Naive B cell (primary cell): Measurements from ENCODE around the gene SLC25A12. TPM values are rescaled to one million over a fixed set of nuclear protein-coding genes. Genes with fewer than 3 reads are reported as not detected.

ENCODE experiments used
- ATAC-seq, 2 donors: fragments of 150-1000 bp; cut with Tn5 transposase; 2 replicates each; pipeline ENCODE4 v1.10.0; 2021; ENCODE audit warnings: low read depth in 2 of 2, mild to moderate bottlenecking in 2 of 2, moderate library complexity in 2 of 2
- DNase-seq: peaks from one replicate; pipeline ENCODE4 v3.0.0; 2022
- H3K27ac Mint-ChIP-seq, 6 donors: one replicate each; pipeline ENCODE4 v1.8.0; 2020 to 2022; ENCODE audit warnings: mild to moderate bottlenecking in 6 of 6, mixed read lengths in 6 of 6, moderate library complexity in 5 of 6, inconsistent platforms in 2 of 6
- H3K27me3 Mint-ChIP-seq, 3 donors: one replicate each; pipeline ENCODE4 v1.8.0; 2021 to 2022; ENCODE audit warnings: mixed read lengths in 3 of 3, mild to moderate bottlenecking in 1 of 3
- H3K36me3 Mint-ChIP-seq, 2 donors: one replicate each; pipeline ENCODE4 v1.8.0; 2020 to 2022; ENCODE audit warnings: mixed read lengths in 2 of 2, inconsistent platforms in 1 of 2, mild to moderate bottlenecking in 1 of 2
- H3K4me1 Mint-ChIP-seq, 3 donors: one replicate each; pipeline ENCODE4 v1.8.0; 2020 to 2022; ENCODE audit warnings: mixed read lengths in 3 of 3, inconsistent platforms in 1 of 3, mild to moderate bottlenecking in 1 of 3, moderate library complexity in 1 of 3
- H3K4me3 Mint-ChIP-seq, 8 donors: one replicate each; pipeline ENCODE4 v1.8.0; 2020 to 2022; ENCODE audit warnings: mild to moderate bottlenecking in 8 of 8, mixed read lengths in 8 of 8, moderate library complexity in 8 of 8, inconsistent platforms in 2 of 8
- H3K9me3 Mint-ChIP-seq, 7 donors: one replicate each; pipeline ENCODE4 v1.8.0; 2020 to 2022; ENCODE audit warnings: mixed read lengths in 7 of 7, mild to moderate bottlenecking in 5 of 7, inconsistent platforms in 2 of 7, moderate library complexity in 1 of 7
- polyA plus RNA-seq, 6 donors: library from polyadenylated mRNA; unstranded; fragments of 300-500 nt; fragmentation: Illumina TruSeq; gene quantifications; one replicate each; pipeline ENCODE4 v1.2.3, GENCODE V29; 2021; ENCODE audit warnings: low read depth in 6 of 6

Gene SLC25A12
- polyA plus RNA-seq, 6 donors from 2014 or later: 2.2 to 12.7 (median 10.0) TPM

DNA sequence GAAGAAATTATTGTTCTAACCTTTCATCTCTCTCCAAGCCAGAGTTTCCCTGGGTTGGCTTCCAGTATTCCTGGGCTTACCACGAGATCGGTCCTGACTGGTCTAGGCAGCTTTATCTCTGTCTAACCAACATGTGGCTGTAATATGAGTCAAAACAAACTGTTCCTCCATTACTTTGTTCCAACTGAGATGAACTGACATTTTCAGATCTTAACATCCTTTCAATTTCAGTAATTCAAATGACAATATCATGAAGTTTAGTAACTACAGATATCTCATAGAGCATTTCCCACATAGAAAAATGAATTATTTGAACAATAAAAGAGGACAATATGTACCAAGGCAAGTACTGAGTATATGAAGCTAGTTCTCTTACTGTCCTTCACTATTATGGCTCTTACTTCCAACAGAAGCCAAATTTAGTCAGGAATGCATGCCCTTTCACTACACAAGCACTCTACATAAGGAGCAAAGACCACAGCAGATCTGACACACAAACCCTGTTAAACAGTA lies 15.5 kb downstream of the SLC25A12 start:
- Mint-ChIP-seq H3K36me3 (peaks cover 8 to 11% of the 10 kb centered on the region in 2 donors), H3K4me1 (peaks cover 4 to 17% (median 7%) of the 10 kb centered on the region in 3 donors), H3K27ac (no peak overlapping the region), H3K4me3 (no peak overlapping the region), H3K9me3 (peaks cover 0 to 10% (median 0%) of the 10 kb centered on the region in 7 donors), H3K27me3 (no peaks in the 10 kb centered on the region)
- DNase-seq (no peak), ATAC-seq (no peak)

DNA sequence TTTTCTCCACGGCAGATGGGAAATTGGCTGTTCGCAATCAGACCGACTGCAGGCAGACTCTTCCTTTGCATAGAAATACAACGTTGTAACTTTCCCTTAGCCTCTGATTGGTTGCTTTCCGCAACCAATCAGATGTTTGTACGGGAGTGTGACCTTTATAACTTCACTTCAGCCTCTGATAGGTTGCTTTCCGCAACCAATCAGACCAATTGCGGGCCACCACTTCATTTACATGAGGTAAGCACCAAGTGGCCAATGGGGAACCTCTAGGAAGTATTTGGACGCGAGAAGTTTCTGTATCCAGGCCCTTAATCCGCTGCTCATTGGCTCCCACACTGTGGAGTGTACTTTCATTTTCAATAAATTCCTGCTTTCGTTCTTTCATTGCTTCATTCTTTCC lies 19.1 kb downstream of the SLC25A12 start:
- peaks cover 20 to 28% of the 10 kb centered on the region in 2 donors for H3K36me3 Mint-ChIP-seq
- peaks cover 8 to 16% (median 9%) of the 10 kb centered on the region in 3 donors for H3K4me1 Mint-ChIP-seq
- H3K9me3 Mint-ChIP-seq: peaks cover 0 to 10% (median 0%) of the 10 kb centered on the region in 7 donors
- no peak overlapping the region for H3K27ac Mint-ChIP-seq
- no peaks in the 10 kb centered on the region for H3K27me3 Mint-ChIP-seq
- DNase-seq: no peak
- H3K4me3 Mint-ChIP-seq: peak overlapping the region in 1 of 8 donors; percentile 1
- ATAC-seq: no peak

DNA sequence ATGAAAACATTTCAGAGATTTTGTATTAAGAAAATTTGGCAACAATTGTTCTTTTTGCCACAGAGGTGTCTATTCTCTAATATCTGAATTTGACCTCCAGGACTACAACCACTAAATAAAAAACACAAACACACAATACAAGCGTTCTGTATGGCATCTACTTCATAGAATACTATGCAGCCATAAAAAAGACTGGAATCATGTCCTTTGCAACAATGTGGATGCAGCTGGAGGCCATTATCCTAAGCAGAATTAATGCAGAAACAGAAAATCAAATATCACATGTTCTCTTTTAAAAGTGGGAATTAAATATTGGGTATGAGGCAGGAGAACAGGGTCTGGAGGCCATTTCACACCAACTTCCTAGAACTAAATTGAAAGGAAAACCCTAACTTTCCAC lies 19.5 kb downstream of the SLC25A12 start:
- no peak for ATAC-seq
- H3K36me3 Mint-ChIP-seq: peaks cover 20 to 28% of the 10 kb centered on the region in 2 donors
- no peak for DNase-seq
- no peak overlapping the region for H3K27ac Mint-ChIP-seq
- peaks cover 8 to 15% (median 9%) of the 10 kb centered on the region in 3 donors for H3K4me1 Mint-ChIP-seq
- H3K4me3 Mint-ChIP-seq: no peak overlapping the region
- peaks cover 0 to 10% (median 0%) of the 10 kb centered on the region in 7 donors for H3K9me3 Mint-ChIP-seq
- no peaks in the 10 kb centered on the region for H3K27me3 Mint-ChIP-seq

DNA sequence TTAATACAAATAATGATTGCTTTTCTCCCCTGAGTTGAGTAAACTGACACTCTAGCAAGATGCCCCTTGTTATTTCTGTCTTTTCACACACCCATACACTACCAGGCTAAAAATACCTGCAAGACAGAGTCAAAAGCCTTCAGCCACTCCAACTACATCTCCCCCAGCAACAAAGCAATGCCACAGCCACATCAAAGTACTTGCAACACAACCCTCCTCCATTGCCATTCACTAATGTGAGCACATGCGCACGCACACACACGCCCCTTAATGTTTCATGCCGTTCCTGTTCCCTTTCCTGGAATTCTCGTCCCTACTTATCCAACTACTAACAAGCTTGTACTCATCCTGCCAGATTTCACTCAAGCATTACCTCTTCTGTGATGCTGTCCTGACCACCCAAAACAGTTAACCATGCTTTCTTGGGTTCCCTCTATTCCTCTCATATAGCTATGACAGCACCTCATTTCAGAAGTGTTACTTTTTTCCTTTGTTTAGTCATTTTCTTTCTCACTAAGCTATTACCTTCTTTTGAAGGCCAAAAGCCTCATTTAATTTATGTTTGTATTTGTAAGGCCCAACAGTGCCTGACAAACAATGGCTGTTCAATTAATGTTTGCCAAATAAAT lies 29.6 kb downstream of the SLC25A12 start:
- no peak overlapping the region for H3K27ac Mint-ChIP-seq
- no peak overlapping the region for H3K4me3 Mint-ChIP-seq
- H3K27me3 Mint-ChIP-seq: no peaks in the 10 kb centered on the region
- ATAC-seq (no peak), DNase-seq (no peak)
- no peaks in the 10 kb centered on the region for H3K9me3 Mint-ChIP-seq
- H3K36me3 Mint-ChIP-seq: peaks cover 0 to 2% of the 10 kb centered on the region in 2 donors
- peaks cover 0 to 10% (median 2%) of the 10 kb centered on the region in 3 donors for H3K4me1 Mint-ChIP-seq

DNA sequence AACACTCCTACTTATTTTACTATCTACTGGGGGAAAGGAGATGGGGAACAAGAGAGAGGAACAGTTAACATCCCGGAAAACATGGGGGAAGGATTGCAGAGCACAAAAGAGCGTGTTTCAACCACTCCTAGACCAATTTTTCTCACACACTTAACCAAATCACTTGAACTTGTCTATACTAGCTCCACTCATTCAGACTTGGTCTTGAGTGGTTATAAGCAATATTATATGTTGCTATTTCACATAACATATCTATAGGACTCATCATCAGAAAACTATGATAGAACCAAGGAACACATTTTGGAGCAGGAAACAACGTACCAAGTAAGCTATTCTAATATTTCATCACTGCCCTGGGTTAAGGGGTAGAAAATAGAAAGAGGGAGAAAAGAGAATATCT lies 31.5 kb downstream of the SLC25A12 start:
- Mint-ChIP-seq H3K27me3 (no peaks in the 10 kb centered on the region), H3K27ac (no peak overlapping the region), H3K9me3 (no peaks in the 10 kb centered on the region), H3K36me3 (peaks cover 0 to 4% of the 10 kb centered on the region in 2 donors), H3K4me3 (no peak overlapping the region), H3K4me1 (peaks cover 0 to 12% (median 2%) of the 10 kb centered on the region in 3 donors)
- no peak for DNase-seq
- ATAC-seq: no peak

DNA sequence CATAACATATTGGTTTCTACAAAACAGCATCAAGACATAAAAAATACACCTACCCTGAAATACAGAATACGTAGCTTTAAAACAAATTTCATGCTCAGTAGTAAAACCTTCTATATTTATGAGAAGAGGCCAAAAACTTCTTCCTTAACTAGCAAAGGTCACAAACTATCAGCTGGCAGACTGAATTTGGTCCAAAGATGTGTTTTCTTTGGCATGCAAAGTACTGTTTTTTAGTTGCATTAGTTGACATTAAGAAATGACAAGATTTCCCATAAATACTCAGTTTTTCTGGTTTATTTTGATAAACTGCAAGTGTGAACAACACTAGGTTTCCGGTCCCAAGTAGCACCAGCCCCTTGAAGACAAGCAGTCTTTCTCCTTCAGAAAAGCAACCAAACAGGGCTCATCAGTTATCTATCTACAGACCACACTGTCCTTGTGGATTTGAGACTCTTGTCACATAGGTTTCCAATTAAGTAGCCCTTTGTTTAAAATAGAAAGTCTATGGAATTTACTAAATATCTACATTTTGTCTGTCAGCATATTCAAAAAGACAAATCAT lies 35.6 kb downstream of the SLC25A12 start:
- Mint-ChIP-seq H3K27ac (no peak overlapping the region), H3K4me1 (peaks cover 0 to 7% (median 2%) of the 10 kb centered on the region in 3 donors), H3K9me3 (no peaks in the 10 kb centered on the region), H3K27me3 (no peaks in the 10 kb centered on the region), H3K4me3 (no peak overlapping the region), H3K36me3 (peaks cover 6 to 20% of the 10 kb centered on the region in 2 donors)
- no peak for ATAC-seq
- no peak for DNase-seq

DNA sequence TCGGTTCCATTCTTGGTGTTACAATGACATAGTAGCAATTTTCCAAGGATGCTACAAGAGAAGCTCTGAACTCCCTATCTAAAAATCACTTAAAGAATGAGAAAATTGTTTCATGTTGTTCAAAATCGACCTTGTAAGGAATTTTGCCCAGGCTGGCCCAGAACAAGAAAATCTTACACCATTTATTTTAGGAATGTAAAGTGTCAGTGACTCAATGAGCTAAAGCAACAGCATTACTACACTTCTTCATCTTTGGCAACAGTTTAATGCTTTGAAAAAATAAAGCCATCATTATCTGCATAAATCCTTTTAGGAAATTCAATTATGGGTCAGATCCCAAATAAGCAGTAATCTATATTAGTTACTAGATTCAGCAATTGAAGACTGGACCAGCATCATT lies 38.6 kb downstream of the SLC25A12 start:
- Mint-ChIP-seq H3K27ac (no peak overlapping the region), H3K4me1 (peaks cover 0 to 4% (median 0%) of the 10 kb centered on the region in 3 donors), H3K27me3 (no peaks in the 10 kb centered on the region), H3K9me3 (no peaks in the 10 kb centered on the region), H3K4me3 (no peak overlapping the region), H3K36me3 (peaks cover 7 to 33% of the 10 kb centered on the region in 2 donors)
- ATAC-seq (no peak), DNase-seq (no peak)

DNA sequence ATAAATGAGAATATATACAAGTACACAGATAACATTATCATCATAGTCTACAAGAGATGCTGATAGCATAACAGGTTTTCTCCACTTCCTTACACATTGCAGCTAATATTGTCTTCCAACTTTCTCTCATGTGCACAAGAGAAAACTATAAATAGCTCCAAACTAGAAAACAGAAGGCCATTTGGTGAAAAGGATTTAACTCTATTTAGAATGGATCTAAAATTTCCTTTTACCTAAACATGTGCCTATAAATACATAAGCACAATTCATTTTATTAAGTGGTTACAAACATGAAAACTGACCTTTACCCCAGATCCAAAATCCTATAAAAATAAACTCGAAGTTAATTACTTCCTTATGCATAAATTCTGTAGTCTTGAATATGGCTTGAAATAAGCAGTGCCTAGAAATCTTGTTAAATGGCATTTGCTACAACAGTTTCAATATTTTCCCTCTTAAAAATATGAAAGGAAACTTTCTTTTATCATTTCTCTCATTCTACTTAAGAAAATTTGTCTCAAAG lies 41.6 kb downstream of the SLC25A12 start:
- Mint-ChIP-seq H3K27ac (no peak overlapping the region), H3K4me1 (peaks cover 0 to 4% (median 0%) of the 10 kb centered on the region in 3 donors), H3K36me3 (peaks cover 15 to 29% of the 10 kb centered on the region in 2 donors), H3K4me3 (no peak overlapping the region), H3K27me3 (no peaks in the 10 kb centered on the region), H3K9me3 (peaks cover 0 to 4% (median 0%) of the 10 kb centered on the region in 7 donors)
- DNase-seq: no peak
- ATAC-seq: no peak

DNA sequence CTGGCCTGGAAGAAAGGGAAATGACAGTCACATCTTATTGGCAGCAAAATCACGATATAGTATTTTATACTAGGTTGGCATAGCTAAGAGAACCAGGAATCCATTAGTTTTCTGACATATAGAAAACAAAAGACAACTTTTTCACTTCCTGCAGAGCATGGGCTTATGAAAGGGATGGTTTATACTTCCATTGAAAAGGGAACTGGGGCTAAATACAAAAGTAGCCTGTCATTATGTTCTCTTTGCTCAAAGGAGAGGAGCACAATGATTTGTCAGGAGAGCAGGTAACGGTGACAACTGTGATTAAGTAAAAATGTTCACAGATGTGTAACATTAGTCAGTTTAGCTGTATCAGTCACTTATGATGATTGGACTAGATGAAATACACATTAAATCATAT lies 46.4 kb downstream of the SLC25A12 start:
- DNase-seq: no peak
- Mint-ChIP-seq H3K4me3 (no peak overlapping the region), H3K27ac (peak overlapping the region in 2 of 6 donors; percentile 3 to 22), H3K36me3 (peaks cover 7 to 10% of the 10 kb centered on the region in 2 donors), H3K27me3 (no peaks in the 10 kb centered on the region), H3K4me1 (peaks cover 0 to 4% (median 0%) of the 10 kb centered on the region in 3 donors), H3K9me3 (peaks cover 0 to 4% (median 0%) of the 10 kb centered on the region in 7 donors)
- no peak for ATAC-seq

DNA sequence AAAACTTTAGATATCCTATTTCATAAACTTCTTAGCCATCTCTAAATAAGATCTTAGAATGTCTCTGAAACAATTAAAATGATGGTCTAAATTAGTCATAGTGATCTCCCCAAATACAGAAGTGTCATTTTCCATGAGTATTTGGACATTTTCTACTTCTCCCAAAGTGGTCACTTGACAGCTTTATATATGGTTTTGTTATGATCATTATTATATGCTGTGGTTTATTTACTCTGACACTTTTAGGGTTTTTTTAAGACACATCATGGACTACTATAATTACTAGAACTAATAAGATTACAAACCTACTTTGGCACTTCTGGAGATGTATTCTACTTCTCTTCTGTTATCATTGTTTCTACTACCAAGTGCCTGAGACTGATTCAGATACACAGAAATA lies 47.1 kb downstream of the SLC25A12 start:
- H3K27me3 Mint-ChIP-seq: no peaks in the 10 kb centered on the region
- peaks cover 3 to 7% of the 10 kb centered on the region in 2 donors for H3K36me3 Mint-ChIP-seq
- H3K9me3 Mint-ChIP-seq: peaks cover 0 to 4% (median 0%) of the 10 kb centered on the region in 7 donors
- H3K4me1 Mint-ChIP-seq: peaks cover 0 to 4% (median 0%) of the 10 kb centered on the region in 3 donors
- ATAC-seq (no peak), DNase-seq (no peak)
- H3K27ac Mint-ChIP-seq: no peak overlapping the region
- H3K4me3 Mint-ChIP-seq: no peak overlapping the region

DNA sequence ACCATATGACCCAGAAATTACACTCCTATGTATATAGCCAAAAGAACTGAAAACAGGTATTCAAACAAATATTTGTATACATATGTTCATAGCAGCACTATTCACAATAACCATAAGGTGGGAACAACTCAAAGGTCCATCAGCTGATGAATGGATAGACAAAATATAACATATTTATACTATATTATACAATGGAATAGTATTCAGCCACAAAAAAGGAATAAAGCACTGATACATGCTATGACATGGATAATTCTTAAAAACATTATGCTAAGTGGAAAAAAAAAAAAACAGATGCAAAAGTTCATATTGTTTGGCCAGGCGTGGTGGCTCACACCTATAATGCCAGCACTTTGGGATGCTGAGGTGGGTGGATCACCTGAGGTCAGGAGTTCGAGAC lies 52.0 kb downstream of the SLC25A12 start:
- Mint-ChIP-seq H3K4me1 (peaks cover 0 to 4% (median 0%) of the 10 kb centered on the region in 3 donors), H3K36me3 (peaks cover 10 to 20% of the 10 kb centered on the region in 2 donors), H3K27me3 (no peaks in the 10 kb centered on the region), H3K4me3 (no peak overlapping the region), H3K9me3 (no peaks in the 10 kb centered on the region), H3K27ac (no peak overlapping the region)
- ATAC-seq (no peak), DNase-seq (no peak)

DNA sequence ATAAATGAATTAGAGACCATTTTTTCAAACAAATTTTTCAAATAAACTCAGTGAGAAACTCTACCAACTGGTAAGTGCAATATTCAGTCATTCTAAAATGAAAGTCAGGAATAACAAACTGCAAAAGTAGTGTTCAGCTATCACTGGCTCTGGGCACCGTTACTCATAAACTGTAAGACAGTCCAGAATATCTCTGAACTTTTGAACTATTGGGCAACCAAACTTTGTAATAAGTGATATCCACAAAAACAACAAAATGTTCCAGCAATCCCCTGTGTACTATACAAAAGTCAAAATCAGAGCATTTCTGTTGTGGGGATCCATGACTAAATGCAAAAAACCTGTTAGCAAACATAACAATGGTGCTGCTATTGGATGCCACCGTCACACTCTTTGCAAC lies 56.3 kb downstream of the SLC25A12 start:
- DNase-seq: no peak
- H3K27me3 Mint-ChIP-seq: no peaks in the 10 kb centered on the region
- no peak for ATAC-seq
- H3K9me3 Mint-ChIP-seq: no peaks in the 10 kb centered on the region
- H3K36me3 Mint-ChIP-seq: peaks cover 45 to 51% of the 10 kb centered on the region in 2 donors
- H3K4me1 Mint-ChIP-seq: peaks cover 0 to 4% (median 0%) of the 10 kb centered on the region in 3 donors
- H3K27ac Mint-ChIP-seq: no peak overlapping the region
- H3K4me3 Mint-ChIP-seq: no peak overlapping the region

DNA sequence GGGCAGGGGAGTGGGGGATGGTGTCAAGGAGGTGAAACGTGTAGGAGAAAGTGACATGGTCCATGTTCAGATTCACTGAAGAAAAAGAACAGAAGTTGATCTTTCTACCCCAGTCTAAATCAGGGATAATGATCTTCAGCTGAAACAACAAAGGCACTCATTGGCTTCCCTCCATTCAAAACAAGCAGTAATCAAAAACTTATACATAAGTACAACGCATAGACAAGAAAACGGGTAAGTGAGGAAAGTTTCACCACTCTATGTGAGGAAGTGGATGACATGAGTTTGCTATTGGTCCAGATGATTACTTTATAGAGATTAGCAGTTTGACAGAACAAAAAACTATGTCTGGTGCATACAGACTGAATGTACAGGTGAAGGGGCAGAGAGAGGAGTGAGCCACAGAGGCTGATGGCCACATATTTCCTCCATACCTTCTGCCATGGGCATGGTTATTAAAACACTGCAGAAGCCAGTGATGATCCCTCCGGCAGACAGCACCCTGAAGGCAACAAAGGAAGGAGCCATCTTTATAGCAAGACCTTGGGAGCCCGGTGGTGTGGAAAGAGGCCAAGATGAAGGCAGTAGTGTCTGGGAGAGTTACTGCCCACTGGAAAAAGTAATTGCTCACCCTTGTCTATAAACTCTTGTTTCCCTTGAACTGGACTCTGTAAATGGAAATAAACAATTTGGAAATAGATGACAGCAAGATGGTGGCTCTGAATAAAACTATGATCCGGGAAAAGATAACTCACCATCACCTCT lies 57.7 kb downstream of the SLC25A12 start:
- Mint-ChIP-seq H3K9me3 (peaks cover 0 to 8% (median 2%) of the 10 kb centered on the region in 7 donors), H3K36me3 (peaks cover 55 to 59% of the 10 kb centered on the region in 2 donors), H3K4me3 (no peak overlapping the region)

More for the DNA sequence above, 57.7 kb downstream of the SLC25A12 start:
- H3K27ac Mint-ChIP-seq: no peak overlapping the region
- H3K4me1 Mint-ChIP-seq: peaks cover 0 to 4% (median 0%) of the 10 kb centered on the region in 3 donors
- DNase-seq (no peak), ATAC-seq (no peak)
- no peaks in the 10 kb centered on the region for H3K27me3 Mint-ChIP-seq
